Naive thymus-derived CD8-positive, alpha-beta T cell (primary cell): ENCODE results near the gene IL6R. TPM values are rescaled to one million over a fixed set of nuclear protein-coding genes. Genes with fewer than 3 reads are reported as not detected.
A peak's percentile ranks its signal among the peaks of the same experiment; 100 is the strongest.

Source experiments
- ATAC-seq, 2 donors: fragments of 150-1000 bp; cut with Tn5 transposase in 1 of 2; sonication (Bioruptor Pico), chemical (Tn5 transposase) in 1 of 2; 1 replicate in 1 of 2; 2 replicates in 1 of 2; pipeline ENCODE4 v1.10.0; 2021; ENCODE audit warnings: mild to moderate bottlenecking in 2 of 2, moderate library complexity in 2 of 2
- POLR2A ChIA-PET: fragments of 350-600 bp; sonication (Branson Sonifier 250); formaldehyde crosslinking; loops from one replicate; lab custom pipeline; 2021; ENCODE audit warnings: antibody characterized with exemption; lab: Charles Lee
- DNase-seq, 10 donors: peaks; one replicate each; pipeline versions ENCODE4 v3.0.0 to v3.0.0-alpha.2; 2020 to 2022
- H3K27ac Mint-ChIP-seq, 10 donors: one replicate each; pipeline ENCODE4 v1.8.0; 2020 to 2022; ENCODE audit warnings: mild to moderate bottlenecking in 10 of 10, mixed read lengths in 10 of 10, moderate library complexity in 4 of 10, inconsistent platforms in 1 of 10
- H3K27me3 Mint-ChIP-seq, 5 donors: one replicate each; pipeline ENCODE4 v1.8.0; 2021 to 2022; ENCODE audit warnings: mixed read lengths in 5 of 5
- H3K36me3 Mint-ChIP-seq, 3 donors: one replicate each; pipeline ENCODE4 v1.8.0; 2020 to 2022; ENCODE audit warnings: mixed read lengths in 3 of 3, mild to moderate bottlenecking in 2 of 3, inconsistent platforms in 1 of 3
- H3K4me1 Mint-ChIP-seq, 4 donors: one replicate each; pipeline ENCODE4 v1.8.0; 2021 to 2022; ENCODE audit warnings: mixed read lengths in 4 of 4
- H3K4me3 Mint-ChIP-seq, 10 donors: one replicate each; pipeline ENCODE4 v1.8.0; 2020 to 2022; ENCODE audit warnings: mild to moderate bottlenecking in 10 of 10, mixed read lengths in 10 of 10, moderate library complexity in 6 of 10, inconsistent platforms in 1 of 10
- H3K9me3 Mint-ChIP-seq, 9 donors: one replicate each; pipeline ENCODE4 v1.8.0; 2020 to 2022; ENCODE audit warnings: mixed read lengths in 9 of 9, mild to moderate bottlenecking in 3 of 9, inconsistent platforms in 1 of 9, moderate library complexity in 1 of 9
- polyA plus RNA-seq, 3 donors: library from polyadenylated mRNA; unstranded; fragments of 300-500 nt; fragmentation: Illumina TruSeq; gene quantifications; one replicate each; pipeline ENCODE4 v1.2.3, GENCODE V29; 2021
- total RNA-seq, 8 experiments: library from RNA in 2 of 8; stranded (reverse) in 2 of 8; gene quantifications; one replicate each; pipeline ENCODE4 v1.2.3 and lab custom pipeline; 2021 to 2026

The IL6R gene
- total and polyA plus RNA-seq, 5 experiments from 2014 or later: 20.1 to 49.9 (median 44.1) TPM

GRCh38 chr1:154490317-154490716 lies 85.2 kb downstream of the IL6R start:
- peaks cover 0 to 3% (median 0%) of the 10 kb centered on the region in 5 donors for H3K27me3 Mint-ChIP-seq
- H3K4me3 Mint-ChIP-seq: no peak overlapping the region
- no peaks in the 10 kb centered on the region for H3K36me3 Mint-ChIP-seq
- peak overlapping the region in 3 of 10 donors; percentile 1 to 65 (median 17) for H3K27ac Mint-ChIP-seq
- DNase-seq (no peak), ATAC-seq (no peak)
- peaks cover 10 to 41% (median 20%) of the 10 kb centered on the region in 4 donors for H3K4me1 Mint-ChIP-seq
- POLR2A ChIA-PET: no interaction called here
- no peaks in the 10 kb centered on the region for H3K9me3 Mint-ChIP-seq

- H3K9me3 Mint-ChIP-seq: no peaks in the 10 kb centered on the region
- peaks cover 14 to 59% (median 31%) of the 10 kb centered on the region in 4 donors for H3K4me1 Mint-ChIP-seq
- H3K36me3 Mint-ChIP-seq: no peaks in the 10 kb centered on the region
- H3K27me3 Mint-ChIP-seq: peaks cover 0 to 3% (median 0%) of the 10 kb centered on the region in 5 donors
- POLR2A ChIA-PET: interaction anchor here (0.6 kb wide), 2 partner anchors 116 to 414 kb away, joined by 3 to 5 read pairs; no protein-coding TSS in a partner anchor
- H3K27ac Mint-ChIP-seq: peak overlapping the region in 4 of 10 donors; percentile 9 to 65 (median 39)
- ATAC-seq (no peak), DNase-seq (no peak)
- no peak overlapping the region for H3K4me3 Mint-ChIP-seq
These were observed 87.0 kb downstream of the IL6R start for GRCh38 chr1:154492115-154492514.

DNA sequence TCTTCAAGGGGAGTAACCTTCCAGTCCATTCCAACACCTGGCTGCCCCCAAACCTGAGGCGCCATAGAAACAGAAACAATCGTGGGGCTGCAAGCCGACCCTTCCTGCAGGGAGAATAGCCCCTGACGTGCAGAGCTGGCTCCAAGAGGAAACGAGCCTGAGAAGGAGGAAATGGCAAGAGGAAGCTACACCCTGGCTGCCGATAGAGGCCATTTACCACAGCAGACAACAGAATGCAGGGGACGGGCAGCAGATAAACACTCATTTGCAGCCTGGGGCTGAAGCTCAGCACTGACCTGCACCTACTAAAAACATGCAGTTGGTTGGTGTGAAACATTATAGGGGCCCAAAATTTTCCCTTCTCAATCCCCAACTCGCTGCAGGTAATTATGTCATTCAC lies 88.1 kb downstream of the IL6R start:
- POLR2A ChIA-PET: interaction anchor here (0.6 to 0.9 kb wide), 2 partner anchors 8 to 503 kb away, joined by 4 to 5 read pairs; no protein-coding TSS in a partner anchor
- Mint-ChIP-seq H3K4me1 (peaks cover 15 to 65% (median 35%) of the 10 kb centered on the region in 4 donors), H3K27me3 (peaks cover 0 to 3% (median 0%) of the 10 kb centered on the region in 5 donors), H3K27ac (peak overlapping the region in 5 of 10 donors; percentile 2 to 85 (median 58)), H3K9me3 (no peaks in the 10 kb centered on the region), H3K4me3 (peak overlapping the region; percentile 3 to 80 (median 52)), H3K36me3 (no peaks in the 10 kb centered on the region)
- peak; percentile 49 to 65 for ATAC-seq
- peak in 2 of 10 donors; percentile 16 to 30 for DNase-seq

- DNase-seq (no peak), ATAC-seq (no peak)
- H3K36me3 Mint-ChIP-seq: no peaks in the 10 kb centered on the region
- POLR2A ChIA-PET: interaction anchor here (1.1 kb wide), 1 partner anchor 28 kb away, joined by 3 read pairs; no protein-coding TSS in a partner anchor
- H3K9me3 Mint-ChIP-seq: no peaks in the 10 kb centered on the region
- peaks cover 13 to 59% (median 35%) of the 10 kb centered on the region in 4 donors for H3K4me1 Mint-ChIP-seq
- H3K27ac Mint-ChIP-seq: peak overlapping the region in 6 of 10 donors; percentile 15 to 65 (median 44)
- H3K4me3 Mint-ChIP-seq: peak overlapping the region in 3 of 10 donors; percentile 26 to 47 (median 33)
- H3K27me3 Mint-ChIP-seq: peaks cover 6 to 16% (median 10%) of the 10 kb centered on the region in 5 donors
These were observed 90.5 kb downstream of the IL6R start for GRCh38 chr1:154495496-154496273.

GRCh38 chr1:154496383-154496782 lies 91.2 kb downstream of the IL6R start:
- POLR2A ChIA-PET: interaction anchor here (0.6 to 1.1 kb wide), 3 partner anchors 11 to 29 kb away, joined by 3 to 6 read pairs (median 3); no protein-coding TSS in a partner anchor
- H3K4me3 Mint-ChIP-seq: peak overlapping the region in 1 of 10 donors; percentile 53
- peak overlapping the region in 4 of 10 donors; percentile 12 to 80 (median 53) for H3K27ac Mint-ChIP-seq
- DNase-seq: no peak
- no peaks in the 10 kb centered on the region for H3K36me3 Mint-ChIP-seq
- H3K4me1 Mint-ChIP-seq: peaks cover 15 to 60% (median 36%) of the 10 kb centered on the region in 4 donors
- peaks cover 7 to 23% (median 17%) of the 10 kb centered on the region in 5 donors for H3K27me3 Mint-ChIP-seq
- no peak for ATAC-seq
- H3K9me3 Mint-ChIP-seq: peaks cover 0 to 2% (median 0%) of the 10 kb centered on the region in 9 donors

DNA sequence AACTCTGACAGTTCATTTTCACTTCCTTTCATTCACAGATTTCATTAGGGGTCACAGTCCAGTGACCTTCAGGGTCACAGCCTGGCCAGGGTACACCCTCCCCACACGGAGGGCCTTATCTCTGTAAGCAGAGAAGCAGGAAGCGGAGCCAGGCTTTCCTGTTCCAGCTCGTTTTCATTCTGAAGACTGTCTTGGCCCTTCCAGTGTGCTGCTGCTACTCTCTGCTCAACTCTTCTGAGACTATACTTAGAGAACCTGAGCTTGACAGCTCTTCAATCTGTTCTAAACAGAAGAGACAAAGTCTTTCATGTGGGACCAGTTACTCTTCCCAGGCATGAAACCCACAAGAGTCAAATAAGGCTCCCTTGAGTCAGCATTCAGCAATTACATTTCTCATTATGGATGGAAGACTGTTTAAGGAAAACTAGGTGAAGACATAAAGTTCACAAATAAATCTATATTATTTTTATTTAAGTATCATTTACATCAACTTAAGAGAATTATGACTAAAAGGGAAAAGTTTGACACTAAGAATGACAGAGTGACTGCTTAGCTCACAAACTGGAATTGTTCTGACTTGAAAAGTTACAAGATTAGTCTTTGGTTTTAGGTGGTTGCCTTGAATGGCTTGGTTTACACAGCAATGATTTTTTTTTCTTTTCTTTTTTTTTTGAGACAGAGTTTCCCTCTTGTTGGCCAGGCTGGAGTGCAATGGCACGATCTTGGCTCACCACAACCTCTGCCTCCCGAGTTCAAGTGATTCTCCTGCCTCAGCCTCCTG lies 92.1 kb downstream of the IL6R start:
- POLR2A ChIA-PET: interaction anchor here (0.8 to 1.1 kb wide), 3 partner anchors 11 to 169 kb away, joined by 3 read pairs; no protein-coding TSS in a partner anchor
- Mint-ChIP-seq H3K4me1 (peaks cover 13 to 52% (median 34%) of the 10 kb centered on the region in 4 donors), H3K36me3 (no peaks in the 10 kb centered on the region), H3K27me3 (peaks cover 7 to 24% (median 20%) of the 10 kb centered on the region in 5 donors), H3K9me3 (peaks cover 0 to 2% (median 0%) of the 10 kb centered on the region in 9 donors), H3K27ac (peak overlapping the region in 9 of 10 donors; percentile 55 to 89 (median 80)), H3K4me3 (peak overlapping the region in 9 of 10 donors; percentile 13 to 69 (median 53))
- DNase-seq (peak in 2 of 10 donors; percentile 17 to 26), ATAC-seq (peak; percentile 52 to 77)

- no peak for DNase-seq
- Mint-ChIP-seq H3K27ac (no peak overlapping the region), H3K4me3 (no peak overlapping the region), H3K27me3 (peaks cover 17 to 40% (median 31%) of the 10 kb centered on the region in 5 donors), H3K36me3 (peaks cover 0 to 4% (median 0%) of the 10 kb centered on the region in 3 donors), H3K4me1 (peaks cover 8 to 34% (median 18%) of the 10 kb centered on the region in 4 donors), H3K9me3 (peaks cover 0 to 4% (median 0%) of the 10 kb centered on the region in 9 donors)
- ATAC-seq: no peak
- POLR2A ChIA-PET: no interaction called here
These were observed 94.3 kb downstream of the IL6R start for GRCh38 chr1:154499446-154499845.

DNA sequence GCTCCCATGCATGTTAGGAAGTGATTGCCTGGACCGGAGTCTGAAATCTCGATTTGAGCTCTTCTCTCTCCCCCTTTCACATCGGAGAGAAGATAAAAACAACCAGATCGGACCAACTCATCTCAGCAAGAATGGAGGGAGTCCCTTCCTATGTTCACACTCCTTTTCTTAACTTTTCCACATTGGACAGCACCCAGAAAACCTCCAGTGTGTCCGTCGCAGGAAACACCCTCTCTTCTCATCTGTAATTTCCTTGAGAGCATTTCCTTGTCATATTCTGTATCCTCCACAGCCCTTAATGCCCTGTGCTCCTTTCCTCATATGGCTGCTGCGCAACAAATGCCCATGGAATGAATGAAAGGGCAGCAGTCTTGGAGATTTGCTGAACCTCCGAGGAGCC lies 95.4 kb downstream of the IL6R start:
- H3K9me3 Mint-ChIP-seq: peaks cover 0 to 4% (median 0%) of the 10 kb centered on the region in 9 donors
- peaks cover 22 to 47% (median 42%) of the 10 kb centered on the region in 5 donors for H3K27me3 Mint-ChIP-seq
- POLR2A ChIA-PET: interaction anchor here (0.9 kb wide), 1 partner anchor 97 kb away, joined by 4 read pairs; no protein-coding TSS in a partner anchor
- H3K4me3 Mint-ChIP-seq: peak overlapping the region in 7 of 10 donors; percentile 8 to 62 (median 29)
- ATAC-seq (no peak), DNase-seq (no peak)
- H3K27ac Mint-ChIP-seq: no peak overlapping the region
- H3K4me1 Mint-ChIP-seq: peaks cover 6 to 25% (median 17%) of the 10 kb centered on the region in 4 donors
- peaks cover 0 to 4% (median 0%) of the 10 kb centered on the region in 3 donors for H3K36me3 Mint-ChIP-seq

- ATAC-seq (peak; percentile 19 to 49), DNase-seq (peak in 3 of 10 donors; percentile 5 to 19 (median 5))
- peaks cover 6 to 14% (median 12%) of the 10 kb centered on the region in 4 donors for H3K4me1 Mint-ChIP-seq
- H3K27ac Mint-ChIP-seq: no peak overlapping the region
- peaks cover 0 to 4% (median 0%) of the 10 kb centered on the region in 9 donors for H3K9me3 Mint-ChIP-seq
- POLR2A ChIA-PET: no interaction called here
- H3K4me3 Mint-ChIP-seq: peak overlapping the region in 9 of 10 donors; percentile 22 to 73 (median 62)
- H3K27me3 Mint-ChIP-seq: peaks cover 22 to 54% (median 52%) of the 10 kb centered on the region in 5 donors
- peaks cover 0 to 4% (median 0%) of the 10 kb centered on the region in 3 donors for H3K36me3 Mint-ChIP-seq
These were observed 96.4 kb downstream of the IL6R start for GRCh38 chr1:154501423-154502065.

GRCh38 chr1:154502066-154502743 lies 97.1 kb downstream of the IL6R start, which contains the start of the genes SHE and TDRD10:
SHE (minus strand) TSS chr1:154502412; CDS start chr1:154502026, 386 bp downstream.
TDRD10 (plus strand) TSS chr1:154502219; CDS start chr1:154506904, 4,685 bp downstream.
- Mint-ChIP-seq H3K27me3 (peaks cover 22 to 59% (median 54%) of the 10 kb centered on the region in 5 donors), H3K9me3 (peaks cover 0 to 4% (median 0%) of the 10 kb centered on the region in 9 donors), H3K36me3 (peaks cover 0 to 4% (median 0%) of the 10 kb centered on the region in 3 donors), H3K27ac (no peak within 1 kb of the TSS), H3K4me1 (peaks cover 2 to 8% (median 5%) of the 10 kb centered on the region in 4 donors), H3K4me3 (peak within 1 kb of the TSS; percentile 43 to 75 (median 65))
- ATAC-seq (peak; percentile 71 to 75), DNase-seq (peak in 5 of 10 donors; percentile 13 to 23 (median 18))
- POLR2A ChIA-PET: no interaction called here

DNA sequence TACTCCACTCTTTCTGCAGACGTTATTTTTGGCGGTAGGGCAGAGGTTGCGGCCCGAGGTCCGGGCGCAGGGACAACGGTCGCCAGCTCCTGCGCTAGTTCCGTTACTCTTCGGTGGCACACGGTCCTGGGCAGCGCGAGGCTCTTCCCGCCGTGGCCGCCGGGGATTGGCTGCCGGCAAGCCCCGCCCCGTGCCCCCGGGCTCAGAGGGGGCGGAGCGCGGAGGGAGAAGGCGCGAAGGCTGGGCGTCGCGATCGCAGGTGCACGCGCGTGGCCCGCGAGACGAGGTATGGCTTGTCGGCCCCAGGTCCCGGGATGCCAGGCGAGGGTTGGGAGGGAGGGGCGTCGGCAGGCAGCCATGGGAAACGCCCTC lies 97.6 kb downstream of the IL6R start:
- Mint-ChIP-seq H3K27ac (no peak overlapping the region), H3K4me1 (peaks cover 0 to 5% (median 3%) of the 10 kb centered on the region in 4 donors), H3K36me3 (peaks cover 0 to 4% (median 0%) of the 10 kb centered on the region in 3 donors), H3K27me3 (peaks cover 27 to 64% (median 59%) of the 10 kb centered on the region in 5 donors), H3K4me3 (peak overlapping the region; percentile 43 to 75 (median 64)), H3K9me3 (peaks cover 0 to 4% (median 0%) of the 10 kb centered on the region in 9 donors)
- peak; percentile 23 to 44 for ATAC-seq
- DNase-seq: peak in 1 of 10 donors; percentile 4
- POLR2A ChIA-PET: no interaction called here
